Measurements from ENCODE around the gene GGA1. TPM values are rescaled to one million over a fixed set of nuclear protein-coding genes. Genes with fewer than 3 reads are reported as not detected.

Gene GGA1
- total RNA-seq, 4 donors from 2014 or later = 30.3 to 44.7 (median 40.9) TPM

- Histone ChIP-seq H3K36me3 (peaks cover 0 to 4% (median 0%) of the 10 kb centered on the region in 4 donors), H3K27me3 (peaks cover 3 to 35% (median 12%) of the 10 kb centered on the region in 4 donors), H3K4me1 (peaks cover 29 to 46% (median 36%) of the 10 kb centered on the region in 4 donors), H3K27ac (replicated peaks in 1 of 4) (no peak overlapping the region), H3K4me3 (no peak overlapping the region), H3K9me3 (no peaks in the 10 kb centered on the region)
- TF ChIP-seq POLR2A (IDR thresholded peaks at IDR 0.05; ENCODE audit: low read depth) = no peak
- intact Hi-C loops (cut with DNase I) = no loop called here
- WGBS = 87% methylated on average over 4 of the region's 5 CpGs
- no peak for DNase-seq (ENCODE audit: extremely low spot score)
These were observed 32.9 kb downstream of the GGA1 start for GRCh38 chr22:37641561-37641949.

GRCh38 chr22:37643225-37643847, 34.7 kb downstream of the GGA1 start:
- 55% methylated on average over 4 of the region's 9 CpGs for WGBS
- DNase-seq (ENCODE audit: extremely low spot score) = peak; percentile 95
- TF ChIP-seq CTCF (IDR thresholded peaks at IDR 0.05) = peak; percentile 90 to 97 (median 91)
- TF ChIP-seq POLR2AphosphoS5 (IDR thresholded peaks at IDR 0.05) = peak in 1 of 2 donors; percentile 43
- TF ChIP-seq POLR2A (IDR thresholded peaks at IDR 0.05; ENCODE audit: low read depth) = no peak
- no peak for TF ChIP-seq EP300 (IDR thresholded peaks at IDR 0.05)
- intact Hi-C loops (cut with DNase I) = loop anchor here (1.0 kb wide), 1 partner anchor 38 kb away; no protein-coding TSS in a partner anchor
- peaks cover 0 to 4% (median 0%) of the 10 kb centered on the region in 4 donors for H3K36me3 ChIP-seq
- H3K9me3 ChIP-seq = no peaks in the 10 kb centered on the region
- H3K27me3 ChIP-seq = peaks cover 3 to 35% (median 12%) of the 10 kb centered on the region in 4 donors
- H3K4me1 ChIP-seq = peaks cover 28 to 43% (median 34%) of the 10 kb centered on the region in 4 donors
- H3K27ac ChIP-seq (replicated peaks in 1 of 4) = no peak overlapping the region
- H3K4me3 ChIP-seq = no peak overlapping the region

- TF ChIP-seq EP300 (IDR thresholded peaks at IDR 0.05) (no peak), POLR2AphosphoS5 (IDR thresholded peaks at IDR 0.05) (no peak), POLR2A (IDR thresholded peaks at IDR 0.05; ENCODE audit: low read depth) (no peak), CTCF (IDR thresholded peaks at IDR 0.05) (no peak)
- peaks cover 5 to 12% (median 9%) of the 10 kb centered on the region in 4 donors for H3K4me1 ChIP-seq
- 91% methylated on average over 8 of the region's 9 CpGs for WGBS
- H3K4me3 ChIP-seq = no peak overlapping the region
- H3K27me3 ChIP-seq = no peaks in the 10 kb centered on the region
- H3K27ac ChIP-seq (replicated peaks in 1 of 4) = peak overlapping the region in 1 of 4 donors; percentile 6
- H3K9me3 ChIP-seq = no peaks in the 10 kb centered on the region
- DNase-seq (ENCODE audit: extremely low spot score) = no peak
- intact Hi-C loops (cut with DNase I) = no loop called here
- H3K36me3 ChIP-seq = peaks cover 0 to 20% (median 11%) of the 10 kb centered on the region in 4 donors
These were observed 38.7 kb downstream of the GGA1 start for GRCh38 chr22:37647317-37647716.

GRCh38 chr22:37647928-37648327, 39.3 kb downstream of the GGA1 start:
- no peaks in the 10 kb centered on the region for H3K9me3 ChIP-seq
- intact Hi-C loops (cut with DNase I) = no loop called here
- DNase-seq (ENCODE audit: extremely low spot score) = no peak
- H3K36me3 ChIP-seq = peaks cover 0 to 20% (median 11%) of the 10 kb centered on the region in 4 donors
- H3K27ac ChIP-seq (replicated peaks in 1 of 4) = peak overlapping the region in 2 of 4 donors; percentile 6
- H3K27me3 ChIP-seq = no peaks in the 10 kb centered on the region
- peaks cover 3 to 10% (median 8%) of the 10 kb centered on the region in 4 donors for H3K4me1 ChIP-seq
- whole genome bisulfite sequencing = 85% methylated on average over 9 of the region's 9 CpGs
- TF ChIP-seq POLR2A (IDR thresholded peaks at IDR 0.05; ENCODE audit: low read depth) = no peak
- no peak for TF ChIP-seq POLR2AphosphoS5 (IDR thresholded peaks at IDR 0.05)
- TF ChIP-seq EP300 (IDR thresholded peaks at IDR 0.05) = no peak
- TF ChIP-seq CTCF (IDR thresholded peaks at IDR 0.05) = no peak
- no peak overlapping the region for H3K4me3 ChIP-seq

- Histone ChIP-seq H3K9me3 (no peaks in the 10 kb centered on the region), H3K27ac (replicated peaks in 1 of 4) (no peak overlapping the region), H3K4me1 (no peaks in the 10 kb centered on the region), H3K4me3 (no peak overlapping the region), H3K36me3 (peaks cover 0 to 23% (median 14%) of the 10 kb centered on the region in 4 donors), H3K27me3 (no peaks in the 10 kb centered on the region)
- intact Hi-C loops (cut with DNase I) = no loop called here
- TF ChIP-seq EP300 (IDR thresholded peaks at IDR 0.05) = no peak
- TF ChIP-seq POLR2A (IDR thresholded peaks at IDR 0.05; ENCODE audit: low read depth) = no peak
- no peak for TF ChIP-seq POLR2AphosphoS5 (IDR thresholded peaks at IDR 0.05)
- WGBS = 98% methylated on average over 15 of the region's 17 CpGs
- DNase-seq (ENCODE audit: extremely low spot score) = no peak
These were observed 42.0 kb downstream of the GGA1 start for GRCh38 chr22:37650463-37651136.
